Measurements from ENCODE around the gene RAB17.

The RAB17 gene, protein sequence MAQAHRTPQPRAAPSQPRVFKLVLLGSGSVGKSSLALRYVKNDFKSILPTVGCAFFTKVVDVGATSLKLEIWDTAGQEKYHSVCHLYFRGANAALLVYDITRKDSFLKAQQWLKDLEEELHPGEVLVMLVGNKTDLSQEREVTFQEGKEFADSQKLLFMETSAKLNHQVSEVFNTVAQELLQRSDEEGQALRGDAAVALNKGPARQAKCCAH

DNA sequence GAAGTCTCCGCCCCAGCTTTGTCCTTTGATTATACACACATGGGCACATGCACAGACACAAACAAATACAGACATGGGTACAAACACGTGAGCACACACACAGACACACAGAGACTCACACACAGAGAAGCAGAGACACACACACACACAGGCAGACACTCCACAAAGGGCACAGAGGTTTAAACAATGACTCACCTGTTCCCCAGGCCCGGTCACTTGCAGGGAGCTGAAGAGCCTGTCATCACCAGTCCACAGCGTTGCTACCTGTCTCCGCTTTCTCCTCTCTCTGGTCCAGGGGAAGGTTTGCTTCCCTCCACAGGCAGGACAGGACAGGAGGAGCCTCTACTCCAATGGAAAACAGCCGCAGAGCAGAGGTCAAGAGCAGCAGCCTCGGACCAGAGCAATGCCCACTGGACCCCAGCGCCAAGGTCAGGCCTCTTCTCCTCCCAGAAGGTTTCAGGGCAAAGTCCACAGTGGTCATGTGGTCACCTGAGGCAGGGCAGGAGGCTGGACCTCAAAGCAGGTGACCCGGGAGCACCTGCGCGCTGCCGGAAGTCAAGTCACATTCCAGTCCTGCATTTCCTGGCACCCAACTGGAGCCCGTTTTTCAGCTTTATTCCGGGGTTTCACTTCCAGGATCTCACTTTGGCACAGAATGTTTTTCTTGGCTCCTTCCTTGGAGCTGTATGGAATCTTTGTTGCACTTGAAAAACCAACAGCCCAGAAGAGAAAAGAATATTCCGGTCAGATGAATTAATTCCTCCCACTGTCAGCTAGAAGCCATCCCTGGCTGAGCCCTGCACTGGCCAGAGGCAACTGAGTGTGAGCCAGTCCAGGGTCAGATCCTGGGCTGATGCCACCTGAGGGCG is at the start of gene RAB17:
Gene RAB17, minus strand, starts transcription at position 463 of the 869 bp plus-strand sequence. CDS start 4,580 bp downstream, outside the sequence.
- Histone ChIP-seq H3K36me3 (ENCODE audit: insufficient read depth, low read length) (peaks cover 8% of the 10 kb centered on the region), H3K4me1 (ENCODE audit: insufficient read depth, low read length) (peaks cover 40% of the 10 kb centered on the region), H3K9ac (ENCODE audit: low read depth, low read length) (peak within 1 kb of the TSS; percentile 54), H3K9me3 (ENCODE audit: control insufficient read depth, insufficient read depth, low read length) (no peaks in the 10 kb centered on the region)

DNA sequence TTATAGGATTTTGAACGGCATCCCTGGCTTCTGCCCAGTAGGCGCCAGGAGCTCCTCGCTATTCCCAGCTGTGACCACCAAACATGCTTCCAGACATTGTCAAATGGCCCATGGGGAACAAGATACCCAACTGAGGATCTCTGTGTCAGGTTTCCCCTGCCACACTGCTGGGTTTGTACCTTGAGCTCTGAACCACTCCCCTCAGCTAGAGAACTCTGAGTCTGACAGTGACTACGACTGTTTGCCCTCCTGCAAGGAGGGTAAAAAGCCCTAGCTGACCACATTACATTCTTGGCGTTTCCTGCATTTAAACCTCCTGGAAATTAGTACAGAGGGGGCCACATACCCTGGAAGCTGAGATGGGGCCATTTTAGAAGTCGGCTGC is 49.3 kb upstream of the RAB17 start:
- no peaks in the 10 kb centered on the region for H3K4me1 ChIP-seq (ENCODE audit: insufficient read depth, low read length)
- peaks cover 5% of the 10 kb centered on the region for H3K9me3 ChIP-seq (ENCODE audit: control insufficient read depth, insufficient read depth, low read length)
- no peaks in the 10 kb centered on the region for H3K36me3 ChIP-seq (ENCODE audit: insufficient read depth, low read length)

GRCh38 chr2:237639052-237639835 is 48.7 kb upstream of the RAB17 start:
- Histone ChIP-seq H3K4me1 (ENCODE audit: insufficient read depth, low read length) (no peaks in the 10 kb centered on the region), H3K9ac (ENCODE audit: low read depth, low read length) (no peak overlapping the region)

More for the DNA sequence above, 49.3 kb upstream of the RAB17 start:
- no peak overlapping the region for H3K9ac ChIP-seq (ENCODE audit: low read depth, low read length)

GRCh38 chr2:237638176-237638575 is 47.6 kb upstream of the RAB17 start:
- H3K9me3 ChIP-seq (ENCODE audit: control insufficient read depth, insufficient read depth, low read length), result peaks cover 8% of the 10 kb centered on the region
- H3K4me1 ChIP-seq (ENCODE audit: insufficient read depth, low read length), result no peaks in the 10 kb centered on the region
- peaks cover 8% of the 10 kb centered on the region for H3K36me3 ChIP-seq (ENCODE audit: insufficient read depth, low read length)
- H3K9ac ChIP-seq (ENCODE audit: low read depth, low read length), result no peak overlapping the region

More at GRCh38 chr2:237639052-237639835, 48.7 kb upstream of the RAB17 start:
- Histone ChIP-seq H3K9me3 (ENCODE audit: control insufficient read depth, insufficient read depth, low read length) (peaks cover 6% of the 10 kb centered on the region), H3K36me3 (ENCODE audit: insufficient read depth, low read length) (peaks cover 3% of the 10 kb centered on the region; the same call in 1 of the 2 replicates)

DNA sequence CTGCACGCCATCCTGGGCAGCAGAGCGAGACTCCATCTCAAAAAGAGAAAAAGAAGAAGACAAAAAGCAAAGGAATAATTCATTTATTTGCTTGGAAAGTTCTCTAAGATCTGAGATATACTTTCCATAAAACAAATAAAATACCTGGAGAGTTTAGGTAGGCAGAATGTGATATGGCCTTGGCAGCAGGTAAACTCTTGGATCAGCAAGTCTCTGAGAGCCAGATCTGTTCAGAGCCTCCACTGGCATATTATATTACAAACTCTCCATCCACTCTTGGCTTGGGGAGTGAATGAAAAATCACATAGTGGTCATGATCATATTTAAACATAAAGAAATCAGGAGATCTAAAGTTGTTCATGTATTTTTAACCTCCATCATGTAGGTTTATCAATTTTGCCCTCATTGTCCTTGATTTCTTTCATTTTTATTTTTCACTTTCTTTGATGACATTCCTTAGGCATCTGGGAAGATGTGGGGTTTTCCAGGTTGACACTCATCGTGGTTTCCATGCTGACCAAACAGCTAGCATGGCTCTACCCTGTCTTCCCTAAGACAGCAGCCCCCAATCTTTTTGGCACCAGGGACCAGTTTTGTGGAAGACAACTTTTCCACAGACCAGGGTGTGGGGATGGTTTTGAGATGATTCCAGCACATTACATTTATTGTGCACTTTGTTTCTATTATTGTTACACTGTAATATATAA is 47.0 kb upstream of the RAB17 start:
- Histone ChIP-seq H3K9me3 (ENCODE audit: control insufficient read depth, insufficient read depth, low read length) (peaks cover 8% of the 10 kb centered on the region), H3K4me1 (ENCODE audit: insufficient read depth, low read length) (no peaks in the 10 kb centered on the region), H3K36me3 (ENCODE audit: insufficient read depth, low read length) (peaks cover 11% of the 10 kb centered on the region), H3K9ac (ENCODE audit: low read depth, low read length) (no peak overlapping the region)

GRCh38 chr2:237636578-237636977 is 46.0 kb upstream of the RAB17 start:
- Histone ChIP-seq H3K9ac (ENCODE audit: low read depth, low read length) (no peak overlapping the region), H3K36me3 (ENCODE audit: insufficient read depth, low read length) (peaks cover 17% of the 10 kb centered on the region), H3K9me3 (ENCODE audit: control insufficient read depth, insufficient read depth, low read length) (peaks cover 8% of the 10 kb centered on the region), H3K4me1 (ENCODE audit: insufficient read depth, low read length) (no peaks in the 10 kb centered on the region)

DNA sequence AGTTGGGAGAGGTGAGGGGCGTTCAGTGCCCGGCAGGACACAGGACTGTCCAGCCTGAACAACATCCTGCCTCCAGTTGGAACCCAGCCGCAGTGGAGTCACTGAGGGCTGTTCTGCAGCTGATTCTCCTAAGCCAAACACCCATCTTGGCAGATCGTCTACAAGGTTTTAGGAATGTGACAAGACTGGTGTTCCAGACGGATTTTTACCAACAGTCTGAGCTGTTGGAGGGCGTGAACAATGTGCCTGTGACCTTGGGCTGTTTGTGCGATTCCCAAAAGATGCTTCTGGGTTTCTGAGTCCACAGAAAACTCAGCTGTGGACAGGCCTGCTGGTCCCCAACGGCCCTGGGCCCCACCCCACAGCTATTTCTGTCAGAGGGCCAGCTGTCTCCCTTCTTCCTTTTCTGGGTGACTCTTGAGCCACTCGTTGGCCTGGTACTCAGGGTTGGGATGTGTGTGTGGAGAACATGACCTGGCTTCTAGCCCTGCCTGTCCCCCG is 42.6 kb upstream of the RAB17 start:
- Histone ChIP-seq H3K9me3 (ENCODE audit: control insufficient read depth, insufficient read depth, low read length) (peaks cover 8% of the 10 kb centered on the region), H3K9ac (ENCODE audit: low read depth, low read length) (no peak overlapping the region), H3K4me1 (ENCODE audit: insufficient read depth, low read length) (peaks cover 10% of the 10 kb centered on the region), H3K36me3 (ENCODE audit: insufficient read depth, low read length) (peaks cover 26% of the 10 kb centered on the region)

DNA sequence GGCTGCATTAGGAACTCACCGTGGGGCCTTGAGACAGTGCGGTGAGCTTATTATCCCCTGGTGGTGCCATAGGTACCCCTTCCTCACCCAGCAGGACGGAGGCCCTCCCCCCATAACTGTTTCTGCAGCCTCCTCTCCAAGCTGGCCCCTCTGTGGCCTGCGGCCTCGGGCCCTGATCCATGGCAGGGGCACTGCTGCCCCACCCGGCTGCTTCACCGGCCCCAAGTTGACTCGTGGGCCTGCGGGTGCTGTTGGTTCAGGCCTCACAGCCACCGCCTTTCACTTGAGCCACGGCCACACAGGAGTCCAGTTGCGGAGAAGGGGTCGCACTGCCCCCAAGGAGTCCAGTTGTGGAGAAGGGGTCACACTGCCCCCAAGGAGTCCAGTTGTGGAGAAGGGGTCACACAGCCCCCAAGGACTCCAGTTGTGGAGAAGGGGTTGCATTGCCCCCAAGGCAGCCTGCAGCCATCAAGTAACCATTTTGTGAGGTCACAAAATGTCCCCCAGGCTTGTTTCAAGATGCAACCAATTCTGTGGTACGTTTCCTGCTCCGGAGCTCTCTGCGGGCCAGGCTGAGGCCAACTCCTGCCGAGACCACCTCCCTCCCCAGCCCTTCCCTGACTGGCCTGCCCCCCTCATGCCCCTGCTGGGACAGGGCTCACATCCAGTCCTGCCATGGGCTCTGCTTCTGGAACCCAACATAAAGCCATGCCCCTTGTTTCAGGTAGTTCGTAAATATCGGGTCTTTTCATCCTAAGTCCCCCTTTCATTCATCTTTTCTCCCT is 41.5 kb upstream of the RAB17 start:
- Histone ChIP-seq H3K36me3 (ENCODE audit: insufficient read depth, low read length) (peaks cover 26% of the 10 kb centered on the region), H3K4me1 (ENCODE audit: insufficient read depth, low read length) (peaks cover 10% of the 10 kb centered on the region), H3K9me3 (ENCODE audit: control insufficient read depth, insufficient read depth, low read length) (peaks cover 3% of the 10 kb centered on the region), H3K9ac (ENCODE audit: low read depth, low read length) (no peak overlapping the region)

- no peak overlapping the region for H3K9ac ChIP-seq (ENCODE audit: low read depth, low read length)
- peaks cover 26% of the 10 kb centered on the region for H3K36me3 ChIP-seq (ENCODE audit: insufficient read depth, low read length)
- H3K9me3 ChIP-seq (ENCODE audit: control insufficient read depth, insufficient read depth, low read length), result peaks cover 3% of the 10 kb centered on the region
- peaks cover 10% of the 10 kb centered on the region for H3K4me1 ChIP-seq (ENCODE audit: insufficient read depth, low read length)
Measured at GRCh38 chr2:237631007-237631785, 40.7 kb upstream of the RAB17 start.

GRCh38 chr2:237630216-237631000 is 39.9 kb upstream of the RAB17 start:
- Histone ChIP-seq H3K4me1 (ENCODE audit: insufficient read depth, low read length) (peaks cover 10% of the 10 kb centered on the region), H3K9ac (ENCODE audit: low read depth, low read length) (no peak overlapping the region), H3K36me3 (ENCODE audit: insufficient read depth, low read length) (peaks cover 26% of the 10 kb centered on the region), H3K9me3 (ENCODE audit: control insufficient read depth, insufficient read depth, low read length) (peaks cover 3% of the 10 kb centered on the region)

DNA sequence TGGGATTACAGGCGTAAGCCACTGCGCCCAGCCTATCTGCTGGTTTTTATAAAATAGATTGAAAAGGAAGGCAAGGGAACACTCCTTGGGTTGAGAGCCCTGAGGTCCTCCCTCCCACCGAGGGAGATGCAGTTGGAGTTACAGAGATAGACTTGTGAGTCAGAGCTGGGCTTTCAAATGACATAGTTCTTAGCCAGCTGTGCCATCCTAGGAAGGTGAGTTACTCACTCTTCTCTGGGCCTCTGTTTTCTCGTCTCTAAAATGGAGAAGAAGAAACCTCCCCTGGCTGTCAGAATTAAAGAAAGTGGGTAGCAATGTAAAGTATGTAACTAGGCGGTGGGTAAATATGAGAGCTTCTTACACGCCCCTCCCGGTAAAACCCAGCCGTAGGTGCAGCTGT is 39.2 kb upstream of the RAB17 start:
- Histone ChIP-seq H3K36me3 (ENCODE audit: insufficient read depth, low read length) (peaks cover 26% of the 10 kb centered on the region), H3K9ac (ENCODE audit: low read depth, low read length) (no peak overlapping the region), H3K9me3 (ENCODE audit: control insufficient read depth, insufficient read depth, low read length) (peaks cover 3% of the 10 kb centered on the region), H3K4me1 (ENCODE audit: insufficient read depth, low read length) (peaks cover 10% of the 10 kb centered on the region)

GRCh38 chr2:237629188-237629534 is 38.6 kb upstream of the RAB17 start:
- H3K4me1 ChIP-seq (ENCODE audit: insufficient read depth, low read length), result peaks cover 10% of the 10 kb centered on the region
- peaks cover 22% of the 10 kb centered on the region for H3K36me3 ChIP-seq (ENCODE audit: insufficient read depth, low read length)
- H3K9ac ChIP-seq (ENCODE audit: low read depth, low read length), result no peak overlapping the region
- H3K9me3 ChIP-seq (ENCODE audit: control insufficient read depth, insufficient read depth, low read length), result peaks cover 3% of the 10 kb centered on the region; the same call in 1 of the 2 replicates
